HFFc6 (cell line): ENCODE measurements around the gene DGKH. TPM values are rescaled to one million over a fixed set of nuclear protein-coding genes. Genes with fewer than 3 reads are reported as not detected.
A peak's percentile ranks its signal among the peaks of the same experiment; 100 is the strongest.

Experiments used
- DNase-seq: peaks from one replicate; pipeline ENCODE4 v3.0.0-alpha.2; 2018
- H3K27ac Mint-ChIP-seq: 2 replicates; pipeline ENCODE4 v1.8.0; 2020; ENCODE audit warnings: mild to moderate bottlenecking, mixed read lengths
- H3K27me3 Mint-ChIP-seq: 2 replicates; pipeline ENCODE4 v1.8.0; 2021; ENCODE audit warnings: mild to moderate bottlenecking, moderate library complexity, mixed read lengths; ENCODE audit not compliant: insufficient read depth
- H3K36me3 Mint-ChIP-seq: 2 replicates; pipeline ENCODE4 v1.8.0; 2021; ENCODE audit warnings: low read depth, mixed read lengths
- H3K4me1 Mint-ChIP-seq: 2 replicates; pipeline ENCODE4 v1.8.0; 2020; ENCODE audit warnings: low read depth, mixed read lengths
- H3K4me3 Mint-ChIP-seq: 2 replicates; pipeline ENCODE4 v1.8.0; 2020; ENCODE audit warnings: mild to moderate bottlenecking, moderate library complexity, mixed read lengths
- H3K9me3 Mint-ChIP-seq: 2 replicates; pipeline ENCODE4 v1.8.0; 2020; ENCODE audit warnings: mild to moderate bottlenecking, mixed read lengths
- CTCF ChIP-seq: fragments of 200-600 bp; sonication (generic); IDR thresholded peaks from 2 replicates; pipeline ENCODE4 v1.5.0; 2021; ENCODE audit warnings: antibody characterized with exemption, mild to moderate bottlenecking
- total RNA-seq, 6 experiments: library from RNA; stranded (reverse); fragmentation: NEBNext Ultra II Directional; extraction: Animal tissue kit (Norgen Biotek cat#: 25700); gene quantifications; 2 replicates in 1 of 6; 3 replicates in 5 of 6; pipeline ENCODE4 v1.2.3, GENCODE V29; 2021

The DGKH gene
- total RNA-seq, 6 experiments from 2014 or later: 6.9 to 8.7 (median 7.8) TPM

- no peak for TF ChIP-seq CTCF
- H3K4me1 Mint-ChIP-seq: peaks cover 8% of the 10 kb centered on the region
- H3K9me3 Mint-ChIP-seq: no peaks in the 10 kb centered on the region
- no peak for DNase-seq
- no peak overlapping the region for H3K27ac Mint-ChIP-seq
- peaks cover 33% of the 10 kb centered on the region for H3K36me3 Mint-ChIP-seq
- H3K27me3 Mint-ChIP-seq: no peaks in the 10 kb centered on the region
- no peak overlapping the region for H3K4me3 Mint-ChIP-seq
Observed at GRCh38 chr13:42168496-42168895, 120.0 kb downstream of the DGKH start.

- no peak for TF ChIP-seq CTCF
- DNase-seq: no peak
- no peaks in the 10 kb centered on the region for H3K27me3 Mint-ChIP-seq
- H3K36me3 Mint-ChIP-seq: peaks cover 47% of the 10 kb centered on the region
- no peak overlapping the region for H3K4me3 Mint-ChIP-seq
- no peak overlapping the region for H3K27ac Mint-ChIP-seq
- H3K9me3 Mint-ChIP-seq: no peaks in the 10 kb centered on the region
- H3K4me1 Mint-ChIP-seq: peaks cover 20% of the 10 kb centered on the region
Observed at GRCh38 chr13:42170029-42170428, 121.6 kb downstream of the DGKH start.

GRCh38 chr13:42173789-42174343 lies 125.4 kb downstream of the DGKH start:
- no peaks in the 10 kb centered on the region for H3K27me3 Mint-ChIP-seq
- no peaks in the 10 kb centered on the region for H3K9me3 Mint-ChIP-seq
- peaks cover 32% of the 10 kb centered on the region for H3K4me1 Mint-ChIP-seq
- peaks cover 37% of the 10 kb centered on the region for H3K36me3 Mint-ChIP-seq
- H3K4me3 Mint-ChIP-seq: peak overlapping the region; percentile 43; the same call in 1 of the 2 replicates
- TF ChIP-seq CTCF: no peak
- DNase-seq: no peak
- H3K27ac Mint-ChIP-seq: peak overlapping the region; percentile 75

GRCh38 chr13:42174344-42175162 lies 126.1 kb downstream of the DGKH start:
- Mint-ChIP-seq H3K36me3 (peaks cover 33% of the 10 kb centered on the region), H3K27ac (peak overlapping the region; percentile 75), H3K4me1 (peaks cover 32% of the 10 kb centered on the region), H3K4me3 (peak overlapping the region; percentile 43), H3K27me3 (no peaks in the 10 kb centered on the region), H3K9me3 (no peaks in the 10 kb centered on the region)
- peak; percentile 70 for DNase-seq
- TF ChIP-seq CTCF: no peak

- Mint-ChIP-seq H3K4me3 (no peak overlapping the region), H3K27ac (no peak overlapping the region), H3K27me3 (no peaks in the 10 kb centered on the region), H3K4me1 (peaks cover 32% of the 10 kb centered on the region), H3K36me3 (peaks cover 30% of the 10 kb centered on the region), H3K9me3 (no peaks in the 10 kb centered on the region)
- no peak for TF ChIP-seq CTCF
- DNase-seq: no peak
Observed at GRCh38 chr13:42176294-42176693, 127.8 kb downstream of the DGKH start.
